NCI-H2029 (cell line): Measurements from ENCODE around the gene CD200.
"Not testable (repeated sequence)": the region's sequence is repeated elsewhere in the genome, so short reads cannot be mapped to it uniquely, and the experiment has no call there.

ENCODE experiments used
- DNase-seq: peaks from one replicate; lab custom pipeline; 2025; lab: John Stamatoyannopoulos, UW

The CD200 gene

DNA sequence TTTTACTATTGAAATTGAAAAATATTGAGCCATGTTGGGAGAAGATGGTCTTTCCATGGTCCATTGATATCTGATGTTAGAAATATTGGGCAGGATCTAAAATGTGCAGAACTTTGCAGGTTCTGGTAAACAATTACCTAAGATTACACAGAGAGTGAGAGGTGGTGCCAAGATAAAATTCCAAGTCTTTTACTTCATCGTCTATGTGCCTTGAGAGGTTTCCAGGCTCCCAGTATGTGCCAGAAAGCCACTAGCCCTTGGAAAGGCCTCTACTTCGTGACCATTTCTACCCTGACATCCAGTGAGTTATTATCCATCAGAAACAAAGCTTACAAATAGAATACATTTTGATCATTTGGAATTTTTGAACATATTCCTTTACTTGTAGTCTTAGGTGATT lies 27.6 kb downstream of the CD200 start:
- no peak for DNase-seq

DNA sequence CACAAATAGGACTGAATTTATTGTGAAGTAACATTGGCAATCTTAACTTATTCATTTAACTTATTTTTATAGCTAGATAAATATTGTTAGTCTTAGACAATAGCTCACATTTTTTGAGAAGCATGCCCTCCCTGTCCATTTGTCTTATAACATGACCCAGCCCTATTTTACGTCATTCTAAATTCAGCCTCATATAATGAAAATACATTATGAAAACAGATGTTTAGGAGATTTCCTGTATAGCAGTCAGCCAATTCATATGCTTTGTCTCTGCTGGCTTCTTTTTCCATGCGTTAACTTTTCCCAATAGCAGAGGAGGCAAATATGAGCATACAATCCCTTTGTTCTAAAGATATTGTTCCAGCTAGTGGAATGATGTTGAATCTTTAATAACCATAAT lies 29.3 kb downstream of the CD200 start:
- no peak for DNase-seq

DNA sequence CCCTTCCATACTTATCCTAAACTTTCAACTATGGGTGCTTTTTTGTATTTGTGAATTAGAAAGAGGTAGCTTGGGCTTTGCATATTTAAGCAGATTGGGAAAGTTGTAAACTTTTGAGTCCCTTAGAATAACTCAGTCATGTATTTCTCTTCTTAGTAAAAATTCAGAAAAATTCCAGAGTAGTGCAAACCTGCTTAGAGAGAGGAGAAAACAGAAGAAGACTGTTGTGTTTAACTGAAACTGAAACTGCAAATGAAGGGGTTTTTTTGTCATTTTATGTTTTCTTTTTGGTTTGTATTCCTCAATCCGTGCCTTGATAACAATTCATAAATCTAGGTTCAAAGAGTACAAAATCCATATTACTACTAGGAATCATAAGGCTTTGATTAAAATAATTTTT lies 31.3 kb downstream of the CD200 start:
- no peak for DNase-seq

DNA sequence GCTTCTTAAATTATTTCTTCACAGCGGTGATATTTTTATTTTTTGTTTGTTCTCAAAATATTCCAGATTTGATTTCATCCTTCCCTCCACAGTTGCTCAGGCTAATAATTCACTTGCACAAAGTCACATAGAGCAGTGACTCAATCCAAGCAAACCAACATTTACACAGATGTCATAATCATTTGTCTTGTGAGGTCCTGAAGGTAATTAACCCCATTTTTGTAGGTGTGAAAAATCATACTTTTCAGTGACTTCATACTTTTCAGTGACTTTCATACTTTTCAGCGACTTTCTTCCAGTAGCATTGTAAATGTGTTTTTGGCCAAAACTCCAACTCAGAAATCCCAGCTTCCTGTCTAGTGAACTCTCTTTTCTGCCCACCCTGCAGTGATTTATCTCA lies 32.1 kb downstream of the CD200 start:
- DNase-seq: no peak

DNA sequence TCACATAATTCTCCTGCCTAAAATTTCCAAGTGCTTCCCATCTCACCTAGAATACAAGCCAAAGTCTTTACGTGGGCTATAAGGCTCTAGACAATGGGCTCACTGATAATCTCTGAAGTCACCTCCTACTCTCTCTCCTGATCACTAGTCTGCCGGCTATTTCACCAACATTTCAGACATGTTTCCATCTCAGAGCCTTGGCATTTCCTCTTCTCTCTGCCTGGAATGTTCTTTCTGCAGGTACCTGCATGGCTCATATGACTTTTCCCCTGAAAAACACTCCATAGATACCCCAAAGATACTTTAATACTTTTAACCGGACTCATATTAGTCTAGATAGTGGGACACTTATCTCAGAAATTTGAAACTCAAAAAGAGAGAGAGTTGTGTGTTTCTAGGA lies 32.7 kb downstream of the CD200 start:
- no peak for DNase-seq

DNA sequence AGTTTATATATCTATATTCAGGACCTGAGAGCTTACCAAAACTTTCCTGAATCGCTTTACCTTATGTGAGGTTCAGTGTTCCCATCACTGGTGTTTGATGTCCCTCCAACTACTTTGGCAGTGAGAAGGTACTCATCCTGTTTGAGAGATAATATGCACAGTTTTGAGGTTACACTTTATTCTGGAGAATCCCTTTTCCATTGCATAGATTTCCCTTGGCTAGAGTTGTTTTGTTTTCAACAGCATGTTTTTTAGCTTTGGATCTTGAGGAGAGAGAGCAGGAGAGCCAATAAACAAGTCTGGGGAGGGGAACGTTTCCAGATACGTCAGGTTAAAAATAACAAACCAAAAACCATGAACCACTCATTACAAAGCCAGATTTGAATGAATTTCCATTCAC lies 33.6 kb downstream of the CD200 start:
- DNase-seq: no peak

DNA sequence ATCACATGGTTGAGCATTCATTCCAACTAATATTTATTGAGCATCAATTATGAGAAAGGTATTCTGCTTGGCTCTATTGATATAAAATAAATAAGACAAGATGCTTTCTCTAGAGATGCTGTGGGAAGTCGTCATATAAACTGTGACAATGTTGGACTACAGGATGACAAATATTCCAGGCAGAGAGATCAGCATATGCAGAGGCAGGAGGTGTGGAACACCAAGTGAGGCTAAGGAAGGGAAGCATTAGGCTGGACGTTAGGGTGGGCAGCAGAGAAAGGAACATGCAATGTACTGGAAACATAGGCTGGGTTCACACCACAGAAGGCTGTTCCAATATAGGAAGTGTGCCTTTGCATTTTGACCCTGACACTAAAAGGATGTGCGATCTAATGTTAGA lies 38.6 kb downstream of the CD200 start:
- no peak for DNase-seq

DNA sequence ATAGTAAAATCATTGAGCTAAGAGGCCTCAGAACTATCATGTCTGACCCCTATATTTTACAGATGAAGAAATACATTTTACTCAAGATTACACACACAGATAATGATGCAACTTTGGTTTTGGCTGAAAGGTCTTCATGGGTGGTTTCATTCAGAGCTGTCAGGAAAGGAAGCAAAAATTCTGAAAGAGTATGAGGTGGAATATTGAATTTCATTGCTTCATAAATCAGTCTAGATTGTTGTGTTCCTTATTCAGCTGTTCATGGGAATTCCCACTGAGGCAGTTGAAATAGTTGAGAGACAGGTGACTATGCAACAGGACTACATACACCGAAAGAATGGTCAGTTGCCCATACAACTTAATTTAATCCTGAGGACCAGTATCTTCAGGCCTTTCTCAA lies 39.4 kb downstream of the CD200 start:
- DNase-seq: no peak

DNA sequence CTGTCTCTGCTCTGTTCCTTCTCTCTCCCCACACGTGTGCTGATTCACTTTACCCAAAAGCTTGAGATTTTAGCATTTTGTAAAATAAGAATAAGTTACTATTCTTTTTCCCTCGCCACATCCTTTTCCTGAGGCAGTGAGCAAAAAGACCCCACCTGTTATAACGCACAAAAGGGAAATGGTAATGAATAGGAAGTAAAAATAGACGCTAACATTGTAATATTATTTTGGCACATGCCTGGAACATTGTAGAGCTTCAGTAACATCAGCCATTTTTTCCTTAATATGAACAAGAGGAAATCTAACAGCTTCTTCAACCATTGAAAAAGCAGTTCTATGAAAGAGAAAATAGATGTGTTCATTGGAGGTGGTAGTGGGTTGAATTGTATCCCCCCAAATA lies 40.5 kb downstream of the CD200 start:
- no peak for DNase-seq

DNA sequence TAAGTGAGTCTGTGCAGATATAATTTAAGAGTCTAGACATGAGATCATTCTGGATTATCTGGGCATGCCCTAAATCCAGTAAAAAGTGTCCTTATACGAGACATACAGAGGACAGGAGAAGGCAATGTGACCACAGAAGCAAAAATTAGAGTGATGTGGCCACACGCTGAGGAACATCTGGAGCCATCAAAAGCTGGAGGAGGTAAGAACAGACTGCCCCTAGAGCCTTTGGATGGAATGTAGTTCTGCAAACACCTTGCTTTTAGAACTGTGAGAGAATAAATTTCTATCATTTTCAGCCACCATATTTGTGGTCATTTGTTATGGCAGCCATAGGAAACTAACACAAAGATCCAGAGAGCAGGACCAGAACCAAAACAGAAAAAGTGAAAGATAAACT lies 41.0 kb downstream of the CD200 start:
- no peak for DNase-seq

DNA sequence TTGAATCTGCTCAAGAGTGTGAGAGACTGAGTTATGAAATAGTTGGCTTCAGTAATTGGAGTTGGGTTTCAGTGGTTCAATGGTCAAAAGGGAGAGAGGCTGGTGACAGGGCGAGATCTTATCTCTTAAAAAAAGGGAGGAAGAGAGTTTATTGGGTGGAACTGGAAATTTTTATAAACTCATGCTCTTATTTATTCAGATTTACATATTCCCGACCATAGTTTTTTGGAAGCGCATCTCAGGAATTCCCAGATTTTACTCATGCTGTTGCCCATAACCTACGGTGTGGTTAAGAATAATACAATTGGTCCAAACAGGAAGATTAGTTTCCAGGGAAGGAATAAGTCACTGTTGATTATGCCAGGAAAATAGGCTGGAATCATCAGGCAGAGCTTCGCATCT lies 41.4 kb downstream of the CD200 start:
- DNase-seq: no peak

DNA sequence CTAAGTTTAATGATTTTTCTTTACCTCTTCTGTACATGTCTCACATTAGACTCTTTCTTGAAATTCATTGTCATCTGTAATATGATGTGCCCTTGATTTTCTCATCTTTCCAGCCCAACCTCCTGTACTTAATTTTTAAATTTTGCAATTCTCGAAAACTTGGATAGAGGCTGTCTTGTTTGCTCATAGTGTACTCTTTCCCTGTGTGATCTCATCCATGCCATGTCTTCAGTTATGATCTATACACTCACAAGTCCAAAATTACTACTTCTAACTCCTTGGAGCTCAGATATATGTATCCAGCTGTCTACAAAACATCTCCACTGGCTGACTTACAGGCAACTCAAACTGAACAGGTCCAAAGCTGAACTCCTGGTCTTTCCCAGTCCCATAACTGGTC lies 42.2 kb downstream of the CD200 start:
- DNase-seq: no peak

DNA sequence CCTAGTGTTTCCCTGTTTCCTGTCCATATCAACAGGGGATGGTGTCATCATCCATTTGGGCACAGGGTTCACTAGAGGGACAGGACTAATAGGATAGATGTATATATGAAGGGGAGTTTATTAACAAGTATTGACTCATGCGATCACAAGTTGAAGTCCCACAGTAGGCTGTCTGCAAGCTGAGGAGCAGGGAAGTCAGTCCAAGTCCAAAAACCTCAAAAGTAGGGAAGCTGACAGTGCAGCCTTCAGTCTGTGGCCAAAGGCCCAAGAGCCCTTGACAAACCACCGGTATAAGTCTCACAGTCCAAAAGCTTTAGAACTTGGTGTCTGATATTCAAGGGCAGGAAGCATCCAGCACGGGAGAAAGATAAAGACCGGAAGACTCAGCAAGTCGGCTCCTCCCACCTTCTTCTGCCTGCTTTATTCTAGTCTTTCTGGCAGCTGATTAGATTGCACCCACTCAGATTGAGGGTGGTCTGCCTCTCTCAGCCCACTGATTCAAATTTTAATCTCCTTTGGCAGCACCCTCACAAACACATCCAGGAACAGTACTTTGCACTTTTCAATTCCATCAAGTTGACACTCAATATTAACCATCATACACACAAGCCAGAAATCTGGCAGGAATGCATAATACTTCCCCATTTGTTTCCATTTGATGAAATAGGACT lies 43.4 kb downstream of the CD200 start:
- DNase-seq: no peak

DNA sequence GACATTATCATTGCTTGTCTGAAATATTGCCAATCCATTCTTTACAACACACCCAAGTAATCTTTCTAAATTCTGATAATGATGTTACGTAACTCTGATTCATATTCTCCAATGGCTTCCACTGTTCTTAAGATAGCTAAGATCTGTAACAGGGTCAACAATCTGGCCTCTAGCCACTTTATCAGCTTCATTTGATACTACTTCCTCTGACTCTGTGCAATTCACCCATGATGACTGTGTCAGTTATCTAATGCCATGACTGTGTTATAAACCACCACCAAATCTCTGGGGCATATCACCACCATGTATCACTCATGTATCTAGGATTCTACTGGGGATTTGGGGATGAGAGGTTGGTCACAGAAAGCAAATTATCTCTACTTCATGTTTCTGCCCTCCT lies 44.0 kb downstream of the CD200 start:
- DNase-seq: no peak

DNA sequence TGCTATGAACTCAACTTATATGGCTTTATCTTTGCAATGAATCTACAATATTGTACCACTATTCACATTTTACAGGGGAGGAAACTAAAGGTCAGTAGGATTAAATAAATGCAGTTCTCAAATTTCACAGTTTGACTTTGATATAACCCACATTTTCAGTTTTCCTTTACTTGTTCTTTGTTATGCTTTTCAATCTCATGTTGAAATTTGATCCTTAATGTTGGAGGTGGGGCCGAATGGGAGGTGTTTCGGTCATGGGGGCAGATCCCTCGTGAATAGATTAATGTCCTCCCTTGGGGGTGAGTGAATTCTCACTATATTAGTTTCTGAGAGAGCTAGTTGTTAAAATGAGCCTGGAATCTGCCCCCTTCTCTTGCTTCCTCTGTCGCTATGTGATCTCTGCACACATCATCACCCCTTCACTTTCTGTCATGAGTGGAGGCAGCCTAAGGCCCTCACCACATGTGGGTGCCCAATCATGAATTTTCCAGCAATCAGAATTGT lies 44.7 kb downstream of the CD200 start:
- no peak for DNase-seq

DNA sequence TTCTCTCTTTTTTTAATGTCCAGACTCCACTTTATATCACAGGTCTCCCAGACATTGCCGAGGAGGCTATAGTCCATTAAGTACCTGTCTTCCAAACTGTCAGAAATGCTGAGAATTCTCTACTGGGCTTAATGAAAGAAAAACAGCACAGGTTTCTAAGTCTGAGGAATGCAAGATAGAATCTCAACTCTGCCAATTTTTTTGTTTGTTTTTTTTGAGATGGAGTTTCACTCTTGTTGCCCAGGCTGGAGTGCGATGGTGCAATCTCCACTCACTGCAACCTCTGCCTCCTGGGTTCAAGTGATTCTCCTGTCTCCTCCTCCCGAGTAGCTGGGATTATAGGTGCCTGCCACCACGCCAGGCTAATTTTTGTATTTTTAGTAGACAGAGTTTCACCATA lies 45.4 kb downstream of the CD200 start:
- not testable (repeated sequence) for DNase-seq

DNA sequence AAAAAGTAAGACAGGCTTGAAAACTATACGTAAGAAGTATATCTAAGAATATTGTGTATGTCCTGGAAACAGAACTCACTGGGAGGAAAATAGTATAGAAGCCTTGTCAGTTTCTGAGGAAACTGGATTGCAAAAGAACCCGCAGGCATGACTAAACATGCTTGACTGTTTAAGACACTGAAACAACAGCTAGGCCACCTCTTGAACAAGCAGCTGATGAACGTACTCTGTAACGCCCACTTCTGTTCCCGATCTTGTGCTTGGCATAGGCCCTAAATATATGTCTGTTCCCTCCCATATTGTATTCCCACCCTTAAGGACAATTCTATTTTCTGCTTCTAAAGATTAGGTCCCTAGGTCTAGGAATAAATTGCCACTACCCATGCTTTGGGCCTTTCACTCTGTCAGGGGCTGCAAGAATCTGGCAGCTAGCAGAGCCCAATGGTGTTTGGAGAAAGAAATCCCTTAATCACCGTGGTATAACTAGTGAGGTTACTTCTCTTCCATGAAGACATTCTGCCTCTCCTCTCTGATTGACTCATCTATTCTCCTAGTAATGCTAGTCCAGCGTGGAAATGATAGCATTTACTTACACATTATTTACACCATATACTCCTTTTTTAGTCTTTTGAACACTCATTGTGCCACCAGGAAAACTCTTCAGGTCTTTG lies 46.2 kb downstream of the CD200 start:
- DNase-seq: no peak

DNA sequence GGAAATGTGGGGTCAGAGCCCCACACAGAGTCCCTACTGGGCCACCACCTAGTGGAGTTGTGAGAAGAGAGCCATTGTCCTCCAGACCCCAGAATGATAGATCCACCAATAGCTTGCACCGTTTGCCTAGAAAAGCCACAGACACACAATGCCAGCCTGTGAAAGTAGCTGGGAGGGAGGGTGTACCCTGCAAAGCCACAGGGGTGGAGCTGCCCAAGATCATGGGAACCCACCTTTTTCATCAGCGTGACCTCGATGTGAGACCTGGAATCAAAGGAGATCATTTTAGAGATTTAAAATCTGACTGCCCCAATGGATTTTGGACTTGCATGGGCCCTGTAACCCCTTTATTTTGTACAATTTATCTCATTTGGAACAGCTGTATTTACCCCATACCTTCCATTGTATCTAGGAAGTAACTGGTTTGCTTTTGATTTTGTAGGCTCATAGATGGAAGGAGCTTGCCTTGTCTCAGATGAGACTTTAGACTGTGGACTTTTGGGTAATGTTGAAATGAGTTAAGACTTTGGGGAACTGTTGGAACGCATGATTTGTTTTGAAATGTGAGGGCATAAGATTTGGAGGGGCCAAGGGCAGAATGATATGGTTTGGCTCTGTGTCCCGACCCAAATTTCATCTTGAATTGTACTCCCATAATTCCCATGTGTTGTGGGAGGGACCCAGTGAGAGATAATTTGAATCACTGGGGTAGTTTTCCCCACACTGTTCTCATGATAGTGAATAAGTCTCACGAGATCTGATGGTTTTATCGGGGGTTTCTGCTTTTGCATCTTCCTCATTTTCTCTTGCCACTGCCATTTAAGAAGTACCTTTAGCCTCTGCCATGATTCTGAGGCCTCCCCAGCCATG lies 49.0 kb downstream of the CD200 start:
- no peak for DNase-seq

DNA sequence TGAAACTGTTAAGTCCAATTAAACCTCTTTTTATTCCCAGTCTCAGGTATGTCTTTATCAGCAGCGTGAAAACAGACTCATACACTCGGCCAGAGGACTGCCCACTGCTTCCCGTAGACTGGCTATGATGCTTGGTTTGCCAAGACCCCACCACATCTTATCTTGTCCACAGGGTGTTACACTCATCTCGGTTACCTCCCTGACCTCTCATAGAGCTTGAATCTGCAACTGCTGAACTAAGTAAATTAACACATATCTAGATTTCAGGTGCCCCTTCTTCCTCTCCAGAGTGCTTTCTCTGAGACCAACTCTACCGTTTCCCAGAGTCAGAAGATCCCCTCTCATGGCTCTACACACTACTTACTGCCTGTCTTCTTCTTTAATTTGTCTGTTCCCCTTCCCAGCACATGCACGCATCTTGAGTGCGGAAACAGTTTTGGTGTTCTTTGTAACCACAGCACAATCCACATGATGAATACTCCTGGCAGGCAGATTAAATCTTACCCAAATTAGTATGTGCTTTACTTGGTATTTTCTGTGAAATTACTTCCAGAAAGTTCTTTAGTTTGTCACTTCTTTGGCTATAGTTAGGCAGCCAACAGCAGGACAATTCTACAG lies 49.7 kb downstream of the CD200 start:
- DNase-seq: no peak

DNA sequence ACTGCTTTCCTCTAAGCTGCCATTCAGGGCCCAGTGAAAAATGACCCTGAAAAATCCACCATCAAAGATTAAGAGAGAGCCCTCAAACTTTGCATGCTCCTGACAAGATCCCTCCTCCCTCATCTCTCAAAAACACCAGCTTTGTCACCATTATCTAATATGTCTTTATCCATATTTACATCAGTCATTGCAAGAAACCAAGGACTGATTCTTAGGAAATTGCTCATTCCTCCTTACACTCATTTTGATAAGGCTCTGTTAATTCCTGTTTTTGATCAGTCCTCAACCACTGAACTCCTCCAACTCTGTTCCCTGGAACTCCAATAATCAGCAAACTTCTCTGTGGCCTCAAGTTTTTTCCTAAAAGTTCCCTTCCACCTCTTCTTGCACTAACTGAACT lies 51.8 kb downstream of the CD200 start:
- DNase-seq: no peak

DNA sequence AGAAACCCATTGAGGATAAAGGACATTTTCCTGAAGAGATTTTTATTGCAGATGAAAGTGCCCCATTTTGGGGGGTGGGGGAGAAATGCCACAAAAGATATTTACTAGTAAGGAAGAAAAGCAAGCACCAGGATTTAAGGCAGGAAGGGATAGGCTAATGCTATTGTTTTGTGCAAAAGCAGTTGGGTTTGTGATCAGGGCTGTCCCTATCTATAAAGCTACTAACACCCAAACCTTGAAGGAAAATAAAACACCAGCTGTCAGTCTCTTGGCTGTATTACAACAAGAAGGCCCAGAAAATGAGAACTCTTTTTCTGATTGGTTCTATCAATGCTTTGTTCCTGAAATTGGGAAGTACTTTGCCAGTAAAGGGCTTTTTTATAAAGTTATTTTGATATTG lies 56.0 kb downstream of the CD200 start:
- DNase-seq: no peak

DNA sequence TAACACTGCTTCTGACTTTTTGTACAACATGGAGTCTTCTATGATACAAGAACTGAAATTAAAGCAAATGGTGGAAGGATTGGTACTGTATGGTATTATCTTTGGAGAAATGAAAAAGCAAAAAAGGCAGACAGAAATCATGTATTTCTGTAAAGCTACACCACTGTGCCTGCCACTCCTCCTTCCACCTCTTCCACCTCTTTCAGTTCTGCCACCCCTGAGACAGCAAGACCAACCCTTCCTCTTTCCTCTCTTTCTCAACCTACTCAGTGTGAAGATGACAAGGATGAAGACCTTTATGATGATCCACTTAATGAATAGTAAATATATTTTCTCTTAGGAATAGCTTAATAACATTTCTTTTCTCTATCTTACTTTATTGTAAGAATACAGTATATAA lies 57.0 kb downstream of the CD200 start:
- DNase-seq: no peak
